HG02623 (cell line): ENCODE results near the gene TFF3.
"Not testable (repeated sequence)": the region's sequence is repeated elsewhere in the genome, so short reads cannot be mapped to it uniquely, and the experiment has no call there.

Experiments used
- ATAC-seq: cut with Tn5 transposase; IDR thresholded peaks from one replicate; pipeline ENCODE4 v1.9.1; 2021; ENCODE audit warnings: moderate library complexity; ENCODE audit not compliant: unreplicated experiment

The TFF3 gene

GRCh38 chr21:42306366-42307035 lies 8.7 kb downstream of the TFF3 start:
- no peak for ATAC-seq

- ATAC-seq, result no peak
Measured at GRCh38 chr21:42305707-42306147, 9.5 kb downstream of the TFF3 start.

GRCh38 chr21:42304556-42305454 lies 10.4 kb downstream of the TFF3 start:
- no peak for ATAC-seq

- no peak for ATAC-seq
Measured at GRCh38 chr21:42303443-42303842, 11.8 kb downstream of the TFF3 start.

- ATAC-seq, result no peak
Measured at GRCh38 chr21:42302794-42303193, 12.4 kb downstream of the TFF3 start.

GRCh38 chr21:42302076-42302650 lies 13.0 kb downstream of the TFF3 start:
- no peak for ATAC-seq

- ATAC-seq, result no peak
Measured at GRCh38 chr21:42301371-42302075, 13.7 kb downstream of the TFF3 start.

- ATAC-seq, result no peak
Measured at GRCh38 chr21:42300956-42301355, 14.3 kb downstream of the TFF3 start.

- no peak for ATAC-seq
Measured at GRCh38 chr21:42300045-42300583, 15.1 kb downstream of the TFF3 start.

- ATAC-seq, result no peak
Measured at GRCh38 chr21:42299324-42300044, 15.7 kb downstream of the TFF3 start.

GRCh38 chr21:42298657-42299056 lies 16.6 kb downstream of the TFF3 start:
- ATAC-seq, result no peak

- ATAC-seq, result no peak
Measured at GRCh38 chr21:42298237-42298636, 17.0 kb downstream of the TFF3 start.

- no peak for ATAC-seq
Measured at GRCh38 chr21:42297377-42297776, 17.8 kb downstream of the TFF3 start.

GRCh38 chr21:42296501-42296900 lies 18.7 kb downstream of the TFF3 start:
- ATAC-seq, result no peak

GRCh38 chr21:42295845-42296244 lies 19.4 kb downstream of the TFF3 start:
- no peak for ATAC-seq

- ATAC-seq, result no peak
Measured at GRCh38 chr21:42294273-42294880, 20.8 kb downstream of the TFF3 start.

GRCh38 chr21:42293649-42294272 lies 21.4 kb downstream of the TFF3 start:
- no peak for ATAC-seq

- ATAC-seq, result not testable (repeated sequence)
Measured at GRCh38 chr21:42292563-42293142, 22.6 kb downstream of the TFF3 start.
